Measurements from ENCODE around the gene C2CD4C.

Gene C2CD4C

DNA sequence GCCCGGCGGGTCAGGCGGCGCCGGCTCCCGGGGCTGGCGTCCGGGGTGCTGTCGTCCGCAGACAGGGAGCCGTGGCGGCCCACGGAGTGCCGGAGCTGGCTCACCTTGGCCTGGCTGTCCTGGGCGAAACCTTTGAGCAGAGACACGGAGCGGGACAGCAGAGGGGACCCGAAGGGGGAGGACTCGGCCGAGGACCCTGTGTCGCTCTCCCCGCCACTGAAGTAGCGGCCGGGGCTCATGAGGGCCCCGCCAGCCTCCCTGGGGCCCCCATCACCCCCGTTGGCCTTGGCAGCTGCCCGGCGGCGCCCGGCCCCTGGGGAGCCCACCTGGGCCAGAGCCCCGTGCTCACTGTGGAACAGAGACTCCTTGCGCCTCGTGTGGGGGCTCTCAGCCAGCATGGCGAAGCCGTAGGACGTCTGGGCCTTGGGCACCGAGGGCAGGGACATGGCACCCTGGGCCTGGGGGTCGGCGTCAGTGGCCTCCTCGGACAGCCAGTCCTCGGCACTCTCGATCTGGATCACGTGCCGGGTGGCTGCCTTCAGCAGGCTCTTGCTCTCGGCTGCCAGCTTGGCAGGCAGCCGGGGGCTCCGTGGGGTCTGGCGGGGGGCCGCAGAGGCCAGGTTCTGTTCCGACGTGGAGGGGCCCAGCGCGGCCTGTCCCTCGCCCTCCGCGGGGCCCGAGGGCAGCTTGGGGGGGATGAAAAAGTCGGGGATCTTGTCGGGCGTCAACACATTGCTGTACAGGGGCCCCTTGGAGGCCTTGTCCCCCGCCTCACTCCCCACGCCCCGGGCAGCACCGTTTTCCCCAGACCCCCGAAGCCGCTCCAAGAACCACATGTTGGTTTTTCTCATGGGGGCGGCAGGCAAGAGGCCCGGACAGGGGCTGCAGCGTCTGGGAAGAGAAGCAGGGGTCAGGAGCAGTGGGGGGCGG, 1.2 kb downstream of the C2CD4C start:
- TF ChIP-seq, protein P1, sequence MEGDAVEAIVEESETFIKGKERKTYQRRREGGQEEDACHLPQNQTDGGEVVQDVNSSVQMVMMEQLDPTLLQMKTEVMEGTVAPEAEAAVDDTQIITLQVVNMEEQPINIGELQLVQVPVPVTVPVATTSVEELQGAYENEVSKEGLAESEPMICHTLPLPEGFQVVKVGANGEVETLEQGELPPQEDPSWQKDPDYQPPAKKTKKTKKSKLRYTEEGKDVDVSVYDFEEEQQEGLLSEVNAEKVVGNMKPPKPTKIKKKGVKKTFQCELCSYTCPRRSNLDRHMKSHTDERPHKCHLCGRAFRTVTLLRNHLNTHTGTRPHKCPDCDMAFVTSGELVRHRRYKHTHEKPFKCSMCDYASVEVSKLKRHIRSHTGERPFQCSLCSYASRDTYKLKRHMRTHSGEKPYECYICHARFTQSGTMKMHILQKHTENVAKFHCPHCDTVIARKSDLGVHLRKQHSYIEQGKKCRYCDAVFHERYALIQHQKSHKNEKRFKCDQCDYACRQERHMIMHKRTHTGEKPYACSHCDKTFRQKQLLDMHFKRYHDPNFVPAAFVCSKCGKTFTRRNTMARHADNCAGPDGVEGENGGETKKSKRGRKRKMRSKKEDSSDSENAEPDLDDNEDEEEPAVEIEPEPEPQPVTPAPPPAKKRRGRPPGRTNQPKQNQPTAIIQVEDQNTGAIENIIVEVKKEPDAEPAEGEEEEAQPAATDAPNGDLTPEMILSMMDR (IDR thresholded peaks at IDR 0.05; ENCODE audit: low read depth, low read length, missing control alignments), result no peak
- no peak for DNase-seq (ENCODE audit: extremely low read depth, low read depth)
- no peak overlapping the region for H3K4me3 ChIP-seq (replicated peaks; ENCODE audit: low read depth, low read length)

DNA sequence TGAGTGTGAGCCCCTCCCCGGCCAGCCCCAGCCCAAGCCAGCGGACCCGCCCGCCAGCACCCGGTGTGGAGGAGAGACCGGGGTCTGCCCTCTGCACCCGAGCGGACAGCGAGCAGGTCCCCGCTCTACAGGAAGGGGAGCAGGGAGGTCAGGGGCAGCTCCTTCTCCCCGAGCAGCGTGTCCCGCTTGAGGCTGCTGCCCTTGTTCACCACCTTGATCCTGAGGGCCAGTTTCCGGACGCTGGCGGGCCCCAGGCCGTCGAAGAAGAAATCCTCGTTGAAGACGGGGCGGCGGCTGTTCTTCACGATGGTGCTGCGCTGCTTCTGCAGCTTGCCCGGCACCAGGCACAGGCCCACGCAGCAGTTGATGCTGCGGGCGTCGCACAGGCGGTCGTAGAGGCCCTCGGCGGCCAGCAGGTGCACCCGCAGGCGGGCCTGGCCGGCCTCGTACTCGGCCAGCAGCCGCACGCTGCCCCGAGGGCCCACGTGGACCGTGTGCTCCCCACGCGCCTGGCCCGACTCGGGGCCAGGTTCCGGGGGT, 1.9 kb downstream of the C2CD4C start:
- no peak for DNase-seq (ENCODE audit: extremely low read depth, low read depth)
- TF ChIP-seq, protein P1 (IDR thresholded peaks at IDR 0.05; ENCODE audit: low read depth, low read length, missing control alignments), result no peak
- no peak overlapping the region for H3K4me3 ChIP-seq (replicated peaks; ENCODE audit: low read depth, low read length)

DNA sequence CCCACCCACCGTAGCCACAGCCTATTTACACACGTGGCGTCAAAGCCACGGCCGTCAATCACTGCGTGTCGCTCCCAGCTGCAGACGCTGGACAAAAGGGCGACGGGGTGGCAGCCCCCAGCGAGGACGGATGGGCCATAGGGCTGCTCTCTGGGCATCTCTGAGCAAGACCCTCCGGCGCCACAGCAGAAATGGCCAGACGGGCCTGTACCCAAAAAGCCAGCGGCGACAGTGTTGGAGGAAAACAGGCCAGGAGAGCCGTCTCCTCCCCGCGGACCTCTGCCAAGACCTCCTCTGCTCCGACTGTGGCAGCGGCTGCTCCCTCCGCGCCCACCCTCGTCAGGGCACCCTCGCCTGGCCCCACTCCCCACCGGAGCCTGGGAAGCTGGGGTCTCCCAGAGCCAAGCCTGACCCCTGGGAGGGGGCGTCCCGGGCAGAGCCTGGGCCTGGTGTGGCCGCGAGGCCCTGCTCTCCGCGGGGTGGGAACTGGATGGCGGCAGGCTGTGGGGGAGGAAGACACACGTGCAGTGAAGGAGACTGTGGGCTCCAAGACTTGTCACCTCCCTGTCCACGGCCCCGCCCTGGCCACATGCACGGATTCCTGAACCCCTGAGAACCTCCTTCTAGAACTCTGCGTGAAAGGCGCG, 2.7 kb downstream of the C2CD4C start:
- TF ChIP-seq, protein P1 (IDR thresholded peaks at IDR 0.05; ENCODE audit: low read depth, low read length, missing control alignments), result no peak
- no peak overlapping the region for H3K4me3 ChIP-seq (replicated peaks; ENCODE audit: low read depth, low read length)
- no peak for DNase-seq (ENCODE audit: extremely low read depth, low read depth)

DNA sequence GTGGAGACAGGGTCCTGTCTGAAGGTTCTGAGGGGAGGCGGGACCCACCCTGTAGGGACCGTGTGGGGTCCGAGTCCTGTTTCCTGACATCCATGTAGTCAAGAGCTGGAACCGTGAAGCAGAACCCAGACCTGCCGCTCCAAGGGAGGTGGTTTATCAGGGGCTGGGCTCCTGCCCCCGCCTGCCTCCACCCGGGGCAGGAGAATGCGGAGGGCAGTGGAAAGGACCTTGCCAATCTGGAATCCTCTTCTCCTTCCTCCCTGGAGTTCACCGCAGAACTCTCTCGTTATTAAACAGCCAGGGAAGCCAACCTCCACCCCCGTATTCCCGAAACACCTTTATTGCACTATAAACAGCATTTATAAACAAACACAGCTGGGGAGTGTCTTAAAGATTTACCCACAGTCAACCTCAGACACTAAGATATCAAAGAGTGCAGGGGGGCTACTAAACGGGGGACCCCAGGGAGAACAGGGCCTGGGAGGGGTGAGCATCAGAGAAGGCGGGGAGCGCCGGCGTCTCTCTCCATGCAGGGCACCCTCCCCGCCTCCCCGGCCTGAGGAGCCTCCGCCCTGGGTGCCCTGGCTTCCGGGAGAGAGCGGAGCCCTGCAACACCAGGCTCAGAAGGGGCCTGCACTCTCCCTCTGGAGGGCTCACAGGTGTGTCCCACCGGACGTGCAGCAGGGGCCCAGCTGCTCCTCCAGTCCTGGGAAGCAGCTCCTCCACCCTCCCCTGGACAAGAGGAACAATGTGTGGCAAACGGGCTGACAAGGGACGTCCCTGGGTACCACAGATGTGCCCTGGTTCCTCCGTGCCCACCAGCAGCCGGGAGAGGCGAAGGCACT, 3.6 kb downstream of the C2CD4C start:
- H3K4me3 ChIP-seq (replicated peaks; ENCODE audit: low read depth, low read length), result no peak overlapping the region
- TF ChIP-seq, protein P1 (IDR thresholded peaks at IDR 0.05; ENCODE audit: low read depth, low read length, missing control alignments), result no peak
- no peak for DNase-seq (ENCODE audit: extremely low read depth, low read depth)

DNA sequence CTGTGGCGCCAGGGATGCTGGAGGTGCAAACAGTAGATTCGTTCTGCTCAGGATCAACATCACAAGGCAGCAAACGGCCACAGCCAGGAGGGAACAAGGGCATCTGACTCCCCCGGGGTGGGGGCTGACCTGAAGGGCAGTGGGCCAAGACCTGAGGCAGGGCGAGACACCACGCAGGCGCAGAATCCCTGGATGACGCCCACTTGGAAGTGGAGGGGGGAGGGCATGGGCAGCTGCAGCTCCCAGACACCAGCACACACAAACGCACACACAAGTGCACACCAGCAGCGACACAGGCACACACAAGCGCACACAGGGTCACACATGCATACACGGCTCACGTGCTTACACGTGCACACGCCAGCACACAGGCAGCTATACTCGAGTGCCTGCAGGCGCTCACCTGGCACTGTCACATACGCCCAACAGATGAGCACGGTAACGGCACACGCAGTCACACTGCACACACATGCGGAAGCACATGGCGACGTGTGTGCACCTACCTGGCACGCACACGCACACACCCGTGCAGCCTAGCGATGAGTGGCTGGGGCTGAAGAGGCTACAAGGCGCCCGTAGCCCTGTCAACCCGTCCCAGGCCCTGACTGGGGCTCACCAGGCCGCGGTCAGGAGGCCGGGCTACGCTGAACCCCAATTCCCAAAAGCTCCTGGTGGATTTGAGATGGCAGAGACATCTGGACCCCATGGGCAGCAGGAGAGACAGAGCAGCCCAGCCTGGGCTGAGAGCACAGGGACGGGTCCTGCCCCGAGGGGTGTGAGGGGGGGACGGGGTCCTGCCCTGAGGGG, 5.5 kb downstream of the C2CD4C start:
- TF ChIP-seq, protein P1 (IDR thresholded peaks at IDR 0.05; ENCODE audit: low read depth, low read length, missing control alignments), result no peak
- no peak for DNase-seq (ENCODE audit: extremely low read depth, low read depth)
- H3K4me3 ChIP-seq (replicated peaks; ENCODE audit: low read depth, low read length), result no peak overlapping the region

Measured in HFF-Myc (cell line).